HUES48 (cell line): Measurements from ENCODE around the gene CIAO1.

Experiments used
- H3K27ac ChIP-seq: one replicate; pipeline ENCODE4 v1.7.0; 2013; ENCODE audit warnings: low read depth, low read length, inconsistent platforms
- H3K27me3 ChIP-seq: 2 replicates; pipeline ENCODE4 v1.6.1; 2013; ENCODE audit warnings: mild to moderate bottlenecking, low read length; ENCODE audit not compliant: control insufficient read depth, insufficient read depth
- H3K36me3 ChIP-seq: 2 replicates; pipeline ENCODE4 v1.6.1; 2013; ENCODE audit warnings: low read length; ENCODE audit not compliant: control insufficient read depth, insufficient read depth
- H3K4me1 ChIP-seq: 2 replicates; pipeline ENCODE4 v1.6.1; 2013; ENCODE audit warnings: mild to moderate bottlenecking, low read length; ENCODE audit not compliant: control insufficient read depth, insufficient read depth
- H3K4me3 ChIP-seq: 2 replicates; pipeline ENCODE4 v1.5.1; 2013; ENCODE audit warnings: mild to moderate bottlenecking, low read depth, low read length
- H3K9ac ChIP-seq: 2 replicates; pipeline ENCODE4 v1.6.1; 2013; ENCODE audit warnings: mild to moderate bottlenecking, low read depth, low read length, moderate library complexity
- H3K9me3 ChIP-seq: 2 replicates; pipeline ENCODE4 v1.6.1; 2013; ENCODE audit warnings: low read length; ENCODE audit not compliant: control insufficient read depth, insufficient read depth

Gene CIAO1

GRCh38 chr2:96316999-96317398, 51.0 kb downstream of the CIAO1 start:
- H3K27ac ChIP-seq = no peak overlapping the region
- peaks cover 32% of the 10 kb centered on the region for H3K27me3 ChIP-seq
- H3K36me3 ChIP-seq = no peaks in the 10 kb centered on the region
- H3K9ac ChIP-seq = no peak overlapping the region
- no peak overlapping the region for H3K4me3 ChIP-seq
- no peaks in the 10 kb centered on the region for H3K9me3 ChIP-seq
- H3K4me1 ChIP-seq = no peaks in the 10 kb centered on the region

- no peaks in the 10 kb centered on the region for H3K4me1 ChIP-seq
- H3K27me3 ChIP-seq = peaks cover 38% of the 10 kb centered on the region
- H3K9ac ChIP-seq = no peak overlapping the region
- no peaks in the 10 kb centered on the region for H3K9me3 ChIP-seq
- no peaks in the 10 kb centered on the region for H3K36me3 ChIP-seq
- no peak overlapping the region for H3K27ac ChIP-seq
- no peak overlapping the region for H3K4me3 ChIP-seq
Observed at GRCh38 chr2:96317584-96317997, 51.6 kb downstream of the CIAO1 start.

- Histone ChIP-seq H3K36me3 (no peaks in the 10 kb centered on the region), H3K27me3 (peaks cover 49% of the 10 kb centered on the region), H3K4me1 (no peaks in the 10 kb centered on the region), H3K9me3 (no peaks in the 10 kb centered on the region), H3K4me3 (no peak overlapping the region), H3K9ac (no peak overlapping the region), H3K27ac (no peak overlapping the region)
Observed at GRCh38 chr2:96318723-96319122, 52.7 kb downstream of the CIAO1 start.

GRCh38 chr2:96319396-96319795, 53.4 kb downstream of the CIAO1 start:
- H3K4me3 ChIP-seq = no peak overlapping the region
- no peaks in the 10 kb centered on the region for H3K36me3 ChIP-seq
- no peaks in the 10 kb centered on the region for H3K9me3 ChIP-seq
- H3K9ac ChIP-seq = no peak overlapping the region
- peaks cover 56% of the 10 kb centered on the region for H3K27me3 ChIP-seq
- H3K4me1 ChIP-seq = no peaks in the 10 kb centered on the region
- no peak overlapping the region for H3K27ac ChIP-seq

- H3K4me3 ChIP-seq = no peak overlapping the region; the same call in 1 of the 2 replicates
- peaks cover 62% of the 10 kb centered on the region for H3K27me3 ChIP-seq
- H3K4me1 ChIP-seq = no peaks in the 10 kb centered on the region
- H3K9ac ChIP-seq = no peak overlapping the region
- H3K36me3 ChIP-seq = no peaks in the 10 kb centered on the region
- no peak overlapping the region for H3K27ac ChIP-seq
- no peaks in the 10 kb centered on the region for H3K9me3 ChIP-seq
Observed at GRCh38 chr2:96320326-96320725, 54.3 kb downstream of the CIAO1 start.

- Histone ChIP-seq H3K9me3 (no peaks in the 10 kb centered on the region), H3K4me1 (0 out of 2 replicates have a peak, but pooled peaks cover 6% of the 10 kb centered on the region), H3K9ac (peak overlapping the region; percentile 18), H3K27me3 (peaks cover 67% of the 10 kb centered on the region), H3K4me3 (peak overlapping the region; percentile 73), H3K27ac (no peak overlapping the region), H3K36me3 (no peaks in the 10 kb centered on the region)
Observed at GRCh38 chr2:96320728-96321622, 55.0 kb downstream of the CIAO1 start.
